Colonic mucosa (tissue), 4 donors: ENCODE results near the gene PRODH2. TPM values are rescaled to one million over a fixed set of nuclear protein-coding genes. Genes with fewer than 3 reads are reported as not detected.

ENCODE experiments used
- DNase-seq: peaks from one replicate; pipeline ENCODE4 v3.0.0-alpha.2; 2020
- H3K27ac ChIP-seq: fragments of 200-600 bp; one replicate; pipeline ENCODE4 v1.8.0; 2021
- H3K27me3 ChIP-seq: fragments of 200-600 bp; one replicate; pipeline ENCODE4 v1.8.0; 2021
- H3K36me3 ChIP-seq: fragments of 200-600 bp; one replicate; pipeline ENCODE4 v1.8.0; 2021
- H3K4me1 ChIP-seq: fragments of 200-600 bp; one replicate; pipeline ENCODE4 v1.8.0; 2021; ENCODE audit warnings: mild to moderate bottlenecking
- H3K4me3 ChIP-seq: fragments of 200-600 bp; one replicate; pipeline ENCODE4 v1.8.0; 2021
- H3K9ac ChIP-seq, 2 donors: one replicate each; pipeline ENCODE4 v1.7.0; 2013; ENCODE audit warnings: control low read depth in 2 of 2, low read depth in 2 of 2, low read length in 2 of 2
- H3K9me3 ChIP-seq: fragments of 200-600 bp; one replicate; pipeline ENCODE4 v1.8.0; 2021
- intact Hi-C: fragments of 100-400 bp; cut with DNase I; formaldehyde crosslinking; loops from one replicate; pipeline ENCODE4 v1.14.1; 2022
- total RNA-seq, 2 donors: library from RNA; stranded (reverse); fragmentation: NEBNext Ultra II Directional in 1 of 2; extraction: Animal tissue kit (Norgen Biotek cat#: 25700) in 1 of 2; gene quantifications; one replicate each; pipeline ENCODE4 v1.2.1, GENCODE V29; 2021
- TF ChIP-seq, protein P1 (sequence below): fragments of 200-600 bp; IDR thresholded peaks from one replicate; pipeline ENCODE4 v1.8.0; 2022; ENCODE audit warnings: antibody characterized with exemption, mild to moderate bottlenecking
- donor health status: healthy.
- donor health status: DM: no; HTN: no; CAD: no.
- donor health status: DM: no; HTN: no; CAD: no.

The PRODH2 gene
- total RNA-seq, 2 donors from 2014 or later: not detected

DNA sequence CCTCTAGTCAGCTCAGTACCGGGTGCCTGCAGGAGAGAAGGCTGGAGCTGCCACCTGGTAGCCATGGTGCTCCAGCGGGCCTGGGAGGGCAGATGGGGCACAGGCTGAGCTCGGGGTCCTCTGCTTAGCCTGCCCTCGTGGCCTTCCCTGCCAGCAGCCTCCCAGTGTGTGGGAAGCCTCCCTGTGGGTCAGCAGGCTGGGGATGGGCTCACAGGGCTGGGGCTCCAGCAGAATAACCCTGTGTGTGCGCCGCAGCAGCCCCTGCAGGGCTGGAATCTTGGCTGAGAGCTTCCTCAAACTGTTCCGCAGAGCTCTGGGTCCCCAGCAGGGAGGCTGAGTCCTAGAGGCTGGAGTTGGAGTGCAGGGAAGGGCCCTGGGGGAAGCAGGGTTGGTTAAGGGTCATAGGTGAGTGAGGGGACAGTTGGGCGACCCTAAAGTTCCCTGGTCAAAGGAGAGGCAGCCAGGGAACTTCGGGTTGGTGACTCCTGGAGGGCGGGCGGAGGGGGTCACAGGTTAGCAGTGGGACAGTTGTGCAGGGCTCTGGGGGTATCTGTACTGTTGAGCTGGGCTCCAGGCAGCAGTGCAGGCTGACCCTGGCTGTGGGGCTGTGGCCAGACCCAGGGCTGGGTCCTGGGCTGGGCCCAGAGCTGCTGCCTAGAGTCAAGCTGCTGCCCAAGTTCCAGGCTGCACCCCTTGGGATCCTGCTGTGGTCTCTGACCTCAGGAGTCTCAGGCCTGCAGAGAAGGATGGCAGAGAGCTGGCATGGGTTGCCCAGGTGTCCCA is 23.3 kb downstream of the PRODH2 start:
- H3K27ac ChIP-seq: no peak overlapping the region
- DNase-seq: no peak
- intact Hi-C loops: no loop called here
- H3K4me1 ChIP-seq: no peaks in the 10 kb centered on the region
- TF ChIP-seq, protein P1, sequence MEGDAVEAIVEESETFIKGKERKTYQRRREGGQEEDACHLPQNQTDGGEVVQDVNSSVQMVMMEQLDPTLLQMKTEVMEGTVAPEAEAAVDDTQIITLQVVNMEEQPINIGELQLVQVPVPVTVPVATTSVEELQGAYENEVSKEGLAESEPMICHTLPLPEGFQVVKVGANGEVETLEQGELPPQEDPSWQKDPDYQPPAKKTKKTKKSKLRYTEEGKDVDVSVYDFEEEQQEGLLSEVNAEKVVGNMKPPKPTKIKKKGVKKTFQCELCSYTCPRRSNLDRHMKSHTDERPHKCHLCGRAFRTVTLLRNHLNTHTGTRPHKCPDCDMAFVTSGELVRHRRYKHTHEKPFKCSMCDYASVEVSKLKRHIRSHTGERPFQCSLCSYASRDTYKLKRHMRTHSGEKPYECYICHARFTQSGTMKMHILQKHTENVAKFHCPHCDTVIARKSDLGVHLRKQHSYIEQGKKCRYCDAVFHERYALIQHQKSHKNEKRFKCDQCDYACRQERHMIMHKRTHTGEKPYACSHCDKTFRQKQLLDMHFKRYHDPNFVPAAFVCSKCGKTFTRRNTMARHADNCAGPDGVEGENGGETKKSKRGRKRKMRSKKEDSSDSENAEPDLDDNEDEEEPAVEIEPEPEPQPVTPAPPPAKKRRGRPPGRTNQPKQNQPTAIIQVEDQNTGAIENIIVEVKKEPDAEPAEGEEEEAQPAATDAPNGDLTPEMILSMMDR: no peak
- no peaks in the 10 kb centered on the region for H3K36me3 ChIP-seq
- H3K4me3 ChIP-seq: no peak overlapping the region
- no peaks in the 10 kb centered on the region for H3K9me3 ChIP-seq
- H3K27me3 ChIP-seq: no peaks in the 10 kb centered on the region
- no peak overlapping the region for H3K9ac ChIP-seq

DNA sequence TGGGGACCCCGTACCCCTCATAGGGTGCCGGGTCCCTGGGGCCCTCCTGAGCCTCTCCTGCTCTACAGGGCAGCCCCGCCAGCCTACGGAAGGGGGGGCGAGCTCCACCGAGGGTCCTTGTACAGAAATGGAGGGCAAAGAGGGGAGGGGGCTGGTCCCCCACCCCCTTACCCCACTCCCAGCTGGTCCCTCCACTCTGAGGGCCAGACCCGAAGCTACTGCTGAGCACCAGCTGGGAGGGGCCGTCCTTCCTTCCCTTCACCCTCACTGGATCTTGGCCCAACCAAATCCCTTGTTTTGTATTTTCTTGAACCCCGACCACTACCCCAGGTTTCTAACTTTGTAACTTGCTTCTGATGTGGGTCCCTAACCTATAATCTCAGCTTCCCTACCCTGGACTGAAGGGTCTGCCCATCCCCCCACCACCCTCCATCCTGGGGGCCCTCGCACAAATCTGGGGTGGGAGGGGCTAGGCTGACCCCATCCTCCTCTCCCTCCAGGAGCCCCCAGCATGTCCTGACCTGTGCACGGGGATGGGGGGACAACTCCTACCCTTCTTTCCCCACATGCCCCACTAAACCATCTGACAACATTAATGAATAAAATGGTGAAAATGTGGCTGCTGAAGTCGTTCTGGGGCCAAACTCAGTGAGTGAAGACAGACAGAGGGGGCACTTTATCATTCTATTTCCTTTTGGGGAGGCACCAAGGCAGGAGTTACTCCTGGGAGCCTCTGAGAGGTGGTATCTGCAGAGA is 24.3 kb downstream of the PRODH2 start:
- no peaks in the 10 kb centered on the region for H3K4me1 ChIP-seq
- H3K27ac ChIP-seq: no peak overlapping the region
- DNase-seq: no peak
- H3K9ac ChIP-seq: no peak overlapping the region
- H3K36me3 ChIP-seq: no peaks in the 10 kb centered on the region
- H3K4me3 ChIP-seq: no peak overlapping the region
- TF ChIP-seq, protein P1: no peak
- no peaks in the 10 kb centered on the region for H3K9me3 ChIP-seq
- intact Hi-C loops: no loop called here
- no peaks in the 10 kb centered on the region for H3K27me3 ChIP-seq

DNA sequence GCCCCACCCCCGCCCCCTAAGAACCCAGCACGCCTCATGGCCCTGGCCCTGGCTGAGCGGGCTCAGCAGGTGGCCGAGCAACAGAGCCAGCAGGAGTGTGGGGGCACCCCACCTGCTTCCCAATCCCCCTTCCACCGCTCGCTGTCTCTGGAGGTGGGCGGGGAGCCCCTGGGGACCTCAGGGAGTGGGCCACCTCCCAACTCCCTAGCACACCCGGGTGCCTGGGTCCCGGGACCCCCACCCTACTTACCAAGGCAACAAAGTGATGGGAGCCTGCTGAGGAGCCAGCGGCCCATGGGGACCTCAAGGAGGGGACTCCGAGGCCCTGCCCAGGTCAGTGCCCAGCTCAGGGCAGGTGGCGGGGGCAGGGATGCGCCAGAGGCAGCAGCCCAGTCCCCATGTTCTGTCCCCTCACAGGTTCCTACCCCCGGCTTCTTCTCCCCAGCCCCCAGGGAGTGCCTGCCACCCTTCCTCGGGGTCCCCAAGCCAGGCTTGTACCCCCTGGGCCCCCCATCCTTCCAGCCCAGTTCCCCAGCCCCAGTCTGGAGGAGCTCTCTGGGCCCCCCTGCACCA is 25.3 kb downstream of the PRODH2 start:
- no peak for DNase-seq
- no peaks in the 10 kb centered on the region for H3K4me1 ChIP-seq
- H3K9ac ChIP-seq: no peak overlapping the region
- no peaks in the 10 kb centered on the region for H3K36me3 ChIP-seq
- H3K9me3 ChIP-seq: no peaks in the 10 kb centered on the region
- no peak overlapping the region for H3K4me3 ChIP-seq
- TF ChIP-seq, protein P1: no peak
- intact Hi-C loops: no loop called here
- H3K27me3 ChIP-seq: no peaks in the 10 kb centered on the region
- no peak overlapping the region for H3K27ac ChIP-seq

DNA sequence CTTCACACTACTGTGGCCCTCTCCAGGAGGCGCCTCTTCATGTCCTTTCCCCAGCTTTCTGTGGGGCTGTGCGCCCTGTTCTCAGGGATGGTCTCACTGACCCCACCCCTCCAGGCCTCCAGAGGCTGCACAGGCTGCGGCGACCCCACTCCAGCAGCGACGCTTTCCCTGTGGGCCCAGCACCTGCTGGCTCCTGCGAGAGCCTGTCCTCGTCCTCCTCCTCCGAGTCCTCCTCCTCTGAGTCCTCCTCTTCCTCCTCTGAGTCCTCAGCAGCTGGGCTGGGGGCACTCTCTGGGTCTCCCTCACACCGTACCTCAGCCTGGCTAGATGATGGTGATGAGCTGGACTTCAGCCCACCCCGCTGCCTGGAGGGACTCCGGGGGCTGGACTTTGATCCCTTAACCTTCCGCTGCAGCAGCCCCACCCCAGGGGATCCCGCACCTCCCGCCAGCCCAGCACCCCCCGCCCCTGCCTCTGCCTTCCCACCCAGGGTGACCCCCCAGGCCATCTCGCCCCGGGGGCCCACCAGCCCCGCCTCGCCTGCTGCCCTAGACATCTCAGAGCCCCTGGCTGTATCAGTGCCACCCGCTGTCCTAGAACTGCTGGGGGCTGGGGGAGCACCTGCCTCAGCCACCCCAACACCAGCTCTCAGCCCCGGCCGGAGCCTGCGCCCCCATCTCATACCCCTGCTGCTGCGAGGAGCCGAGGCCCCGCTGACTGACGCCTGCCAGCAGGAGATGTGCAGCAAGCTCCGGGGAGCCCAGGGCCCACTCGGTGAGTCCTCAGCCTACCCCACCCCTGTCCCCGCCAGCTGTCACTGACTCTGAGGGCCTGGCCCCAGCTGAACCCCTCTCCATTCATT is 26.1 kb downstream of the PRODH2 start:
- H3K4me3 ChIP-seq: no peak overlapping the region
- no peaks in the 10 kb centered on the region for H3K36me3 ChIP-seq
- intact Hi-C loops: no loop called here
- TF ChIP-seq, protein P1: no peak
- H3K9me3 ChIP-seq: no peaks in the 10 kb centered on the region
- no peaks in the 10 kb centered on the region for H3K27me3 ChIP-seq
- H3K9ac ChIP-seq: no peak overlapping the region
- no peak overlapping the region for H3K27ac ChIP-seq
- no peaks in the 10 kb centered on the region for H3K4me1 ChIP-seq
- DNase-seq: no peak

DNA sequence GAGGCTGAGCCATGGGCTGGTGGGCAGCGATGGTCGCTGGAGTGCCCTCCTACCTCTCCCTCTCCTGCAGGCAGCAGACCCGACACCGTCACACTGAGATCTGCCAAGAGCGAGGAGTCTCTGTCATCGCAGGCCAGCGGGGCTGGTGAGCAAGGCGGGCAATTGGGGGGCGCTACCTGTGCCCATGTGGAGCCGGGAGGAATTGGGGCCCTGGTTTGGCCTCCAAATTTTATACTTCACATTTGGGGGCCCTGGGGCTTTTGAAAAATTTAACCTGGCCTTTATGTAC is 27.4 kb downstream of the PRODH2 start:
- no peaks in the 10 kb centered on the region for H3K36me3 ChIP-seq
- intact Hi-C loops: no loop called here
- no peaks in the 10 kb centered on the region for H3K9me3 ChIP-seq

More for the DNA sequence above, 27.4 kb downstream of the PRODH2 start:
- TF ChIP-seq, protein P1: no peak
- Histone ChIP-seq H3K9ac (no peak overlapping the region), H3K27me3 (no peaks in the 10 kb centered on the region), H3K27ac (no peak overlapping the region), H3K4me3 (no peak overlapping the region), H3K4me1 (no peaks in the 10 kb centered on the region)
- no peak for DNase-seq
